Activated naive CD4-positive, alpha-beta T cell (primary cell): ENCODE data around the gene CDKN2AIP.

Source experiments
- DNase-seq, 4 experiments: peaks; one replicate each; lab custom pipeline; 2025; lab: John Stamatoyannopoulos, UW

CDKN2AIP gene

GRCh38 chr4:183495184-183495583 is 50.7 kb downstream of the CDKN2AIP start:
- no peak for DNase-seq
